Nephron progenitor cell (in vitro differentiated cells): ENCODE data around the gene HARS1.
"Not testable (repeated sequence)": the region's sequence is repeated elsewhere in the genome, so short reads cannot be mapped to it uniquely, and the experiment has no call there.

Experiments
- DNase-seq: peaks from one replicate; pipeline ENCODE4 v3.0.0; 2021
- H3K27ac Mint-ChIP-seq: 2 replicates; pipeline ENCODE4 v1.8.0; 2021; ENCODE audit warnings: mild to moderate bottlenecking, moderate library complexity, mixed read lengths
- H3K27me3 Mint-ChIP-seq: 2 replicates; pipeline ENCODE4 v1.8.0; 2021; ENCODE audit warnings: mild to moderate bottlenecking, low read depth, mixed read lengths; ENCODE audit not compliant: poor library complexity
- H3K36me3 Mint-ChIP-seq: 2 replicates; pipeline ENCODE4 v1.8.0; 2021; ENCODE audit warnings: low read depth, mixed read lengths
- H3K4me1 Mint-ChIP-seq: 2 replicates; pipeline ENCODE4 v1.8.0; 2021; ENCODE audit warnings: mixed read lengths
- H3K4me3 Mint-ChIP-seq: 2 replicates; pipeline ENCODE4 v1.8.0; 2021; ENCODE audit warnings: mild to moderate bottlenecking, moderate library complexity, mixed read lengths
- H3K9me3 Mint-ChIP-seq: 2 replicates; pipeline ENCODE4 v1.8.0; 2021; ENCODE audit warnings: mild to moderate bottlenecking, moderate library complexity, mixed read lengths
- TF ChIP-seq, protein P1 (sequence below): fragments of 200-600 bp; sonication (generic); IDR thresholded peaks from 2 replicates; pipeline ENCODE4 v1.5.0; 2021; ENCODE audit warnings: antibody characterized with exemption

The HARS1 gene

DNA sequence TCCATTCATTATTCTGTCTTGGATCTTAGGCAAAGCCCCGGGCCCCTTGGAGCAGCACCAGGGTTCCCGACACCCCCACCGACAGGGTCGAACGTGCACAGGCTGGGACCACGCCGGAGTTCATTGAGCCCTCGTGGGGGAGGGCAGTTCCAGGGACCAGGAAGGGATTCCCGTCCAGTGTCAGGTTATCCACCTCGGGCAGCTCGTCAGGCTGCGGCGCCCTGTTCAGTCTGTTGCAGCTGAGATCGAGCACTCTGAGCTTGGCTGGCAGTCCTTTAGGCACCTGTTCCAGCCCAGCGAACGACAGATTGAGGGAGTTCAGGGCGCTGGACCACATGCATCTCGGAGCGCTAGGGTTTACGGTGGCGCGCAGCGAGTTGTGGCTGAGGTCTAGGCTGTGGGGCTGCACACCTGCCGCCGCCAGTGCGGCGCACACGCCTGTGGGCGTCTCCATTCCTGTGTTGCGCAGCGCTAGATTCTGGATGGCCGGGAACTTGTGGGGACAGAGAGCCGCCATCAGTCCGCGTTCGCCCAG lies 59.3 kb downstream of the HARS1 start:
- H3K27me3 Mint-ChIP-seq: peaks cover 11% of the 10 kb centered on the region
- no peak for DNase-seq
- H3K27ac Mint-ChIP-seq: no peak overlapping the region
- no peak overlapping the region for H3K4me3 Mint-ChIP-seq
- peaks cover 23% of the 10 kb centered on the region for H3K36me3 Mint-ChIP-seq
- TF ChIP-seq, protein P1, sequence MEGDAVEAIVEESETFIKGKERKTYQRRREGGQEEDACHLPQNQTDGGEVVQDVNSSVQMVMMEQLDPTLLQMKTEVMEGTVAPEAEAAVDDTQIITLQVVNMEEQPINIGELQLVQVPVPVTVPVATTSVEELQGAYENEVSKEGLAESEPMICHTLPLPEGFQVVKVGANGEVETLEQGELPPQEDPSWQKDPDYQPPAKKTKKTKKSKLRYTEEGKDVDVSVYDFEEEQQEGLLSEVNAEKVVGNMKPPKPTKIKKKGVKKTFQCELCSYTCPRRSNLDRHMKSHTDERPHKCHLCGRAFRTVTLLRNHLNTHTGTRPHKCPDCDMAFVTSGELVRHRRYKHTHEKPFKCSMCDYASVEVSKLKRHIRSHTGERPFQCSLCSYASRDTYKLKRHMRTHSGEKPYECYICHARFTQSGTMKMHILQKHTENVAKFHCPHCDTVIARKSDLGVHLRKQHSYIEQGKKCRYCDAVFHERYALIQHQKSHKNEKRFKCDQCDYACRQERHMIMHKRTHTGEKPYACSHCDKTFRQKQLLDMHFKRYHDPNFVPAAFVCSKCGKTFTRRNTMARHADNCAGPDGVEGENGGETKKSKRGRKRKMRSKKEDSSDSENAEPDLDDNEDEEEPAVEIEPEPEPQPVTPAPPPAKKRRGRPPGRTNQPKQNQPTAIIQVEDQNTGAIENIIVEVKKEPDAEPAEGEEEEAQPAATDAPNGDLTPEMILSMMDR: no peak
- H3K4me1 Mint-ChIP-seq: no peaks in the 10 kb centered on the region
- peaks cover 38% of the 10 kb centered on the region for H3K9me3 Mint-ChIP-seq

DNA sequence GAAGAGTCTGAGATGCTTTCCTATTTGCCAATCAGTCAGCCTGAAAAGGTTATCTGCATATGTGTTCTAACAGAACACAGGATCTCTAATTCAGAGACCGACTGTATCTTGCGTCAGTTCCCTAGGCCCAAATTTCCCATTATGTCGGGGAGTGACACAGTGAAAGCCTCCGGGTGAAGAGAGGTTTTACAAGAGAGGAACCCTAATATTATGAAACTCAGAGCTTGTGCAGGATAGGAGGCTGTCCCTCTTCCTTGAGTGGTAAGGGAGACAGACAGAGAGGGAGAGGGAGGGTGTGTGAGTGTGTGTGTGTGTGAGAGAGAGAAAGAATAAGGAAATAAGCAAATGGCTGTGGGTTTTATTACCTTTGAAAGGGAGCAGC lies 60.1 kb downstream of the HARS1 start:
- TF ChIP-seq, protein P1: no peak
- Mint-ChIP-seq H3K4me3 (no peak overlapping the region), H3K4me1 (no peaks in the 10 kb centered on the region), H3K27ac (no peak overlapping the region), H3K27me3 (peaks cover 11% of the 10 kb centered on the region), H3K36me3 (peaks cover 23% of the 10 kb centered on the region), H3K9me3 (peaks cover 44% of the 10 kb centered on the region)
- DNase-seq: no peak

DNA sequence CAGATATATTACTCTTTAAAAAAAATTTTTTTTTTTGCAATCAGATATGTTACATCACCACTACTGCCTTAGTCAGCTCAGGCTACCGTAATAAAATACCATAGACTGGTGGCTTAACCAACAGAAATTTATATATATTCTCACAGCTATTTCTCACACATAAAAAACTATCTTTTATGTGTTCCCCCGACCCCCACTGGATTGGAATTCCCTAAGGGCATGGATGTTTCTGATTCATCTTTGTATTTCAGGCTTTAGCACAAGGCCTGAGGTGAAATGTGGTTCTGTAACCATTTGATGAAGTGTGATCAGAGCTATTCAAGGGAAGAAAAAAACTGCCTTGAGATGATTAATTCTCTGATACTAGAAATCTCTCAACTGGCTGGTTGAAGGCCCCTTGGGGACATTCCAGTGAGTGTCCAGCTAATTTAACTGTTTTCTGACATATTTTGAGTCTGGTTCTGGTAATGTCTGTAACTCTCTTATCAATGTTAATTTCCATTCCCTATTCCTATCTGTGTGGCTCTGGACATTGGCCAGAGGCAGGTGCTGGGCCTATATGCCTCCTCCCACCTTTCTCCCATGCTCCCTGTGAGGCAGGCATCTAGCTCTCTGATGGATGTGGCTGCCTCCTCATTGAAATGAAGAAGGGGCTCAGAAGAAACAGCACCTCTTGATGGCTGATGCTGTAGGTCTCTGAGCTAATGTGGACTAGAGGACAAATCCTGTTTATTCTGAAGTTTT lies 60.7 kb downstream of the HARS1 start:
- Mint-ChIP-seq H3K27me3 (peaks cover 11% of the 10 kb centered on the region), H3K4me3 (no peak overlapping the region), H3K9me3 (peaks cover 48% of the 10 kb centered on the region), H3K36me3 (peaks cover 23% of the 10 kb centered on the region), H3K4me1 (no peaks in the 10 kb centered on the region), H3K27ac (no peak overlapping the region)
- TF ChIP-seq, protein P1: no peak
- no peak for DNase-seq

DNA sequence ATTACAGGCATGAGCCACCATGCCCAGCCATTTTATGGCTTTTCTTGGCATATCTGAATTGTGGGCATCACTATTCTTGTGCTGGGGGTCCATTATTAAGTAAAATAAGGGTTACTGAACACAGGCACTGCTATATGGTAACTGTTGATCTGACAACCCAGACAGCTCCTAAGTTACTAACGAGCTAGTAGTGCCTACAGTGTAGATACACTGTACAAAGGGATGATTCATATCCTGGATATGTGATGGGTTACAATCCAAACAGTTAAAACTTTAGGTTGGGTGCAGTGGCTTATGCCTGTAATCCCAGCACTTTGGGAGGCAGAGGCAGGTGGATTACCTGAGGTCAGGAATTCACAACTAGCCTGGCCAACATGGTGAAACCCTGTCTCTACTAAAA lies 62.5 kb downstream of the HARS1 start:
- Mint-ChIP-seq H3K4me1 (no peaks in the 10 kb centered on the region), H3K27ac (no peak overlapping the region), H3K9me3 (peaks cover 51% of the 10 kb centered on the region), H3K27me3 (peaks cover 14% of the 10 kb centered on the region), H3K36me3 (peaks cover 23% of the 10 kb centered on the region), H3K4me3 (no peak overlapping the region)
- TF ChIP-seq, protein P1: no peak
- no peak for DNase-seq

DNA sequence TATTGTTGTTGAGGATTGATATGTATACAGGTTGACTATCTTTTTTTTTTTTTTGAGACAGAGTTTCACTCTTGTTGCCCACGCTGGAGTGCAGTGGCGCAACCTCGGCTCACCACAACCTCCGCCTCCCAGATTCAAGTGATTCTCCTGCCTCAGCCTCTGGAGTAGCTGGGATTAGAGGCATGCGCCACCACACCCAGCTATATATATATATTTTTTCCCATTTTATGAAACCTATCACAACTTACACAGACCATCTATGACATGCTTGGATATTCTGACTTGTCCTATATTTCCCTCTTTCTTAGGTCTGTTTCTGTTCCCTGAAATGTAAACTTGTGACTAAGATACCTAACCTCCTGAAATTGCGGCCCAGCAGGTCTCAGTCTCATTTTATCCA lies 63.2 kb downstream of the HARS1 start:
- no peaks in the 10 kb centered on the region for H3K4me1 Mint-ChIP-seq
- no peak for DNase-seq
- TF ChIP-seq, protein P1: no peak
- peaks cover 55% of the 10 kb centered on the region for H3K9me3 Mint-ChIP-seq
- H3K27me3 Mint-ChIP-seq: peaks cover 8% of the 10 kb centered on the region
- no peak overlapping the region for H3K4me3 Mint-ChIP-seq
- H3K36me3 Mint-ChIP-seq: peaks cover 18% of the 10 kb centered on the region
- no peak overlapping the region for H3K27ac Mint-ChIP-seq

DNA sequence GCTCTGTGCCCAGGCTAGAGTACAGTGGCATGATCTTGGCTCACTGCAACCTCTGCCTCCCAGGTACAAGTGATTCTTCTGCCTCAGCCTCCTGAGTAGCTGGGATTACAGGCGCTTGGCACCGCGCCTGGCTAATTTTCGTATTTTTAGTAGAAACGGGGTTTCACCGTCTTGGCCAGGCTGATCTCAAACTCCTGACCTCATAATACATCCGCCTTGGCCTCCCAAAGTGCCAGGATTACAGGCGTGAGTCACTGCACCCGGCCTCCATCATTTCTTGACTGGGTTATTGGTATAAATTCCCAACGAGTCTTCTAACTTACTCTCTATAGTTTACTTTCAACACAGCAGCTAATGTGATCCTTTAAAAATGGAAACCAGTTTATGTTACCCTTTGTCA lies 66.3 kb downstream of the HARS1 start:
- Mint-ChIP-seq H3K27me3 (peaks cover 23% of the 10 kb centered on the region), H3K9me3 (peaks cover 55% of the 10 kb centered on the region)
- not testable (repeated sequence) for H3K4me3 Mint-ChIP-seq, H3K4me1 Mint-ChIP-seq, DNase-seq, H3K36me3 Mint-ChIP-seq, H3K27ac Mint-ChIP-seq
